ENCODE data around the gene MOB3A. TPM values are rescaled to one million over a fixed set of nuclear protein-coding genes. Genes with fewer than 3 reads are reported as not detected.
A peak's percentile ranks its signal among the peaks of the same experiment; 100 is the strongest.

Gene MOB3A
- total and polyA plus RNA-seq, 4 donors, result 17.7 to 86.6 (median 45.0) TPM

GRCh38 chr19:2064395-2064787, 31.7 kb downstream of the MOB3A start:
- Histone ChIP-seq H3K27ac (ENCODE audit: low read depth in 1 of 2, low read length in 1 of 2) (peak overlapping the region; percentile 50 to 81), H3K9me3 (ENCODE audit: control insufficient read depth in 4 of 4, insufficient read depth in 3 of 4, low read length in 3 of 4) (no peaks in the 10 kb centered on the region), H3K27me3 (ENCODE audit: control insufficient read depth in 3 of 3, insufficient read depth in 3 of 3, low read length in 2 of 3) (no peaks in the 10 kb centered on the region), H3K9ac (ENCODE audit: insufficient read depth in 1 of 2, low read length in 2 of 2) (no peak overlapping the region), H3K4me3 (no peak overlapping the region), H3K4me1 (ENCODE audit: control insufficient read depth in 5 of 5, insufficient read depth in 5 of 5, low read length in 5 of 5) (peaks cover under 1 to 35% (median 14%) of the 10 kb centered on the region in 5 donors), H3K36me3 (ENCODE audit: control insufficient read depth in 4 of 4, insufficient read depth in 4 of 4, low read length in 4 of 4) (no peaks in the 10 kb centered on the region)
- ATAC-seq (ENCODE audit: insufficient read depth, low FRiP score), result no peak
- DNase-seq, result no peak
- WGBS, 2 donors, result 84 to 85% methylated on average over 13 of the region's 13 CpGs
- TF ChIP-seq CTCF (IDR thresholded peaks at IDR 0.05; ENCODE audit: control extremely low read depth, extremely low read depth), result no peak

- TF ChIP-seq CTCF (IDR thresholded peaks at IDR 0.05; ENCODE audit: control extremely low read depth, extremely low read depth), result no peak
- 81 to 91% methylated on average over 8 of the region's 8 CpGs for WGBS, 2 donors
- H3K27ac ChIP-seq (ENCODE audit: low read depth in 1 of 2, low read length in 1 of 2), result peak overlapping the region in 1 of 2 donors; percentile 17
- H3K4me3 ChIP-seq, result no peak overlapping the region
- H3K36me3 ChIP-seq (ENCODE audit: control insufficient read depth in 4 of 4, insufficient read depth in 4 of 4, low read length in 4 of 4), result no peaks in the 10 kb centered on the region
- no peaks in the 10 kb centered on the region for H3K27me3 ChIP-seq (ENCODE audit: control insufficient read depth in 3 of 3, insufficient read depth in 3 of 3, low read length in 2 of 3)
- no peaks in the 10 kb centered on the region for H3K9me3 ChIP-seq (ENCODE audit: control insufficient read depth in 4 of 4, insufficient read depth in 3 of 4, low read length in 3 of 4)
- no peak overlapping the region for H3K9ac ChIP-seq (ENCODE audit: insufficient read depth in 1 of 2, low read length in 2 of 2)
- peaks cover 5 to 37% (median 18%) of the 10 kb centered on the region in 5 donors for H3K4me1 ChIP-seq (ENCODE audit: control insufficient read depth in 5 of 5, insufficient read depth in 5 of 5, low read length in 5 of 5)
- no peak for DNase-seq
- ATAC-seq (ENCODE audit: insufficient read depth, low FRiP score), result no peak
Measured at GRCh38 chr19:2063824-2064223, 32.3 kb downstream of the MOB3A start.

DNA sequence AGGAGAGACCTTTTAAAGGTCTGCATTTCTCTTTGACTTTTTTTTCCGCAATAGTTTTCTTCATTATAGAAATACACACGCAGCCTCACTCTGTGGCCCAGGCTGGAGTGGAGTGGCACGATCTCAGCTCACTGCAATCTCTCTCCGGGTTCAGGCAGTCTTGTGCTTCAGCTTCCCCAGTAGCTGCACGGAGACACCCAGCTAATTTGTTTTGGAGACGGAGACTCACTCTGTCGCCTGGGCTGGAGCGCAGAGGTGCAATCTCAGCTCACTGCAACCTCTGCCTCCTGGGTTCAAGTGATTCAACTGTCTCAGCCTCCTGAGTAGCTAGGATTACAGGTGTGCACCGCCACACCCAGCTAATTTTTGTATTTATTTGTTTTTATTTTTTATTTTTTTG, 33.4 kb downstream of the MOB3A start:
- no peak for ATAC-seq (ENCODE audit: insufficient read depth, low FRiP score)
- DNase-seq, result no peak
- Histone ChIP-seq H3K4me1 (ENCODE audit: control insufficient read depth in 5 of 5, insufficient read depth in 5 of 5, low read length in 5 of 5) (peaks cover 5 to 37% (median 18%) of the 10 kb centered on the region in 5 donors), H3K9me3 (ENCODE audit: control insufficient read depth in 4 of 4, insufficient read depth in 3 of 4, low read length in 3 of 4) (no peaks in the 10 kb centered on the region), H3K27ac (ENCODE audit: low read depth in 1 of 2, low read length in 1 of 2) (peak overlapping the region in 1 of 2 donors; percentile 97), H3K4me3 (no peak overlapping the region), H3K36me3 (ENCODE audit: control insufficient read depth in 4 of 4, insufficient read depth in 4 of 4, low read length in 4 of 4) (no peaks in the 10 kb centered on the region), H3K27me3 (ENCODE audit: control insufficient read depth in 3 of 3, insufficient read depth in 3 of 3, low read length in 2 of 3) (no peaks in the 10 kb centered on the region), H3K9ac (ENCODE audit: insufficient read depth in 1 of 2, low read length in 2 of 2) (peak overlapping the region in 1 of 2 donors; percentile 80)
- 87 to 88% methylated on average over 9 of the region's 9 CpGs for WGBS, 2 donors
- no peak for TF ChIP-seq CTCF (IDR thresholded peaks at IDR 0.05; ENCODE audit: control extremely low read depth, extremely low read depth)

GRCh38 chr19:2062389-2062729, 33.8 kb downstream of the MOB3A start:
- H3K9ac ChIP-seq (ENCODE audit: insufficient read depth in 1 of 2, low read length in 2 of 2), result peak overlapping the region; percentile 68 to 80
- H3K9me3 ChIP-seq (ENCODE audit: control insufficient read depth in 4 of 4, insufficient read depth in 3 of 4, low read length in 3 of 4), result no peaks in the 10 kb centered on the region
- peak overlapping the region; percentile 52 to 97 for H3K27ac ChIP-seq (ENCODE audit: low read depth in 1 of 2, low read length in 1 of 2)
- peaks cover 5 to 37% (median 18%) of the 10 kb centered on the region in 5 donors for H3K4me1 ChIP-seq (ENCODE audit: control insufficient read depth in 5 of 5, insufficient read depth in 5 of 5, low read length in 5 of 5)
- no peak for ATAC-seq (ENCODE audit: insufficient read depth, low FRiP score)
- WGBS, 2 donors, result 50 to 56% methylated on average over 10 of the region's 10 CpGs
- H3K36me3 ChIP-seq (ENCODE audit: control insufficient read depth in 4 of 4, insufficient read depth in 4 of 4, low read length in 4 of 4), result no peaks in the 10 kb centered on the region
- no peaks in the 10 kb centered on the region for H3K27me3 ChIP-seq (ENCODE audit: control insufficient read depth in 3 of 3, insufficient read depth in 3 of 3, low read length in 2 of 3)
- no peak for TF ChIP-seq CTCF (IDR thresholded peaks at IDR 0.05; ENCODE audit: control extremely low read depth, extremely low read depth)
- no peak for DNase-seq
- H3K4me3 ChIP-seq, result no peak overlapping the region
